Left ventricle myocardium superior (tissue), 1 donor: ENCODE measurements around the gene FGL2. TPM values are rescaled to one million over a fixed set of nuclear protein-coding genes. Genes with fewer than 3 reads are reported as not detected.
"Not testable (repeated sequence)": the region's sequence is repeated elsewhere in the genome, so short reads cannot be mapped to it uniquely, and the experiment has no call there.

Experiments
- ATAC-seq: fragments of 200-7000 bp; cut with Tn5 transposase; one replicate; pipeline ENCODE4 v1.9.1; 2020; ENCODE audit warnings: mild to moderate bottlenecking, moderate library complexity
- DNase-seq: peaks from one replicate; pipeline ENCODE4 v3.0.0-alpha.2; 2020
- intact Hi-C: fragments of 100-400 bp; cut with micrococcal nuclease; formaldehyde crosslinking; loops from one replicate; pipeline ENCODE4 v1.11.0; 2022
- long read RNA-seq: library from polyadenylated mRNA; unstranded; transcript quantifications from one replicate; pipeline ENCODE4 v2.0.0, GENCODE V29; 2021
- total RNA-seq: library from RNA; stranded (reverse); fragmentation: NEBNext Ultra II Directional; extraction: Animal tissue kit (Norgen Biotek cat#: 25700); gene quantifications from one replicate; pipeline ENCODE4 v1.2.1, GENCODE V29; 2021
- donor health status: DM: no; HTN: yes; CAD: no; lungs with severe emphysema.

Gene FGL2, protein sequence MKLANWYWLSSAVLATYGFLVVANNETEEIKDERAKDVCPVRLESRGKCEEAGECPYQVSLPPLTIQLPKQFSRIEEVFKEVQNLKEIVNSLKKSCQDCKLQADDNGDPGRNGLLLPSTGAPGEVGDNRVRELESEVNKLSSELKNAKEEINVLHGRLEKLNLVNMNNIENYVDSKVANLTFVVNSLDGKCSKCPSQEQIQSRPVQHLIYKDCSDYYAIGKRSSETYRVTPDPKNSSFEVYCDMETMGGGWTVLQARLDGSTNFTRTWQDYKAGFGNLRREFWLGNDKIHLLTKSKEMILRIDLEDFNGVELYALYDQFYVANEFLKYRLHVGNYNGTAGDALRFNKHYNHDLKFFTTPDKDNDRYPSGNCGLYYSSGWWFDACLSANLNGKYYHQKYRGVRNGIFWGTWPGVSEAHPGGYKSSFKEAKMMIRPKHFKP
- 11.9 TPM for total RNA-seq
- long read RNA-seq, full-length matches to known transcripts: 3 of 7 reads
- long read RNA-seq, partial matches to known transcripts: 0 of 7 reads
- long read RNA-seq, other reads (novel, unspliced or antisense): 4 of 7 reads

GRCh38 chr7:77199013-77199966 lies at the start of gene FGL2:
TSS of gene FGL2 (minus strand) at chr7:77199819. CDS start at chr7:77199793, 26 bp downstream.
- peak; percentile 75 for DNase-seq
- ATAC-seq: peak; percentile 97
- intact Hi-C loops: no loop called here

DNA sequence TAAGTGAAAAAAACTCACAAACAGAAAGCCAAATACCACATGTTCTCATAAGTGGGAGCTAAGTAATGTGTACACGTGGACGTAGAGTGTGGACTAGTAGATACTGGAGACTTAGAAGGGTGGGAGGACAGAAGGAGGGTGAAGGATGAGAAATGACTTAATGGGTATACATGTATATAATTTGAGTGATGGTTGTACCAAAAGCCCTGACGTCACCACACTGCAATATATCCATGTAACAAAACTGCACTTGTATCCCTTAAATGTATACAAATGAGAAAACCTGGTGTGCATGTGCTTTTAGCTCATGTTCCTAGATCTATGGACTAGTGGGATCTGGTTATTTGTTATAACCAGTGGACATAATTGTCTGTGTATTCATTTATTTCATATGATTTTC lies 48.5 kb upstream of the FGL2 start:
- ATAC-seq (no peak), DNase-seq (no peak)
- intact Hi-C loops: loop anchor here (5.0 kb wide), 1 partner anchor 79 kb away; no protein-coding TSS in a partner anchor

DNA sequence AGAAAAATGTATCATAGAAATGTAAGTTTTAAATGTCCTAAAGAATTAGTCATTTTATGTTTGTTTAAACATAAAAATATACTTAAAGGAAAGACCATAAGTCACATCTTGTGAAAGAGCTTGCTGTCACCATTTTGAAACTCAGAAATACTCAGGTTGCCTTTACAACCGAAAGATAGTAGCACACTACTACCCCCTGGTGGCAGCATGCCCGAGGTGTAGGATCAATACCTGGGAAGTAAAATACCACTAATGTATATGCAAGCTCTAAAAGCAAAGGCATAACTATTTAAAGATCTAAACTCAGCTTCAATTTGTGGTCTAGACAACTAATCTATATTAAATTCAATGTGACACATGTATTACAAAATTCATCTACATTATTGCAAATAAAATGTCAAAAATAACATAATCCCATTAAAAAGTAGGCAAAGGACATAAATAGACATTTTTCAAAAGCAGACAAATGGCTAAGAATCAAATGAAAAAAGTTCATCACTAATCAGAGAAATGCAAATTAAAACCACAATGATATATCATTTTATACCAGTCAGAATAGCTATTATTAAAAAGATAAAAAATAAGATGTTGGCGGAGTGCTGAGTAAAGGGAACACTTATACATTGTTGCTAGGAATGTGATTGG lies 47.7 kb upstream of the FGL2 start:
- intact Hi-C loops: loop anchor here (5.0 kb wide), 1 partner anchor 80 kb away; no protein-coding TSS in a partner anchor
- DNase-seq: peak; percentile 78
- peak; percentile 34 for ATAC-seq

- intact Hi-C loops: loop anchor here (5.0 kb wide), 1 partner anchor 81 kb away; no protein-coding TSS in a partner anchor
- DNase-seq: no peak
Observed at GRCh38 chr7:77246026-77246640, 46.5 kb upstream of the FGL2 start.

GRCh38 chr7:77245015-77245755 lies 45.6 kb upstream of the FGL2 start:
- DNase-seq (peak; percentile 67), ATAC-seq (peak; percentile 92)
- intact Hi-C loops: loop anchor here (5.0 kb wide), 1 partner anchor 82 kb away; no protein-coding TSS in a partner anchor

More at GRCh38 chr7:77246026-77246640, 46.5 kb upstream of the FGL2 start:
- ATAC-seq: peak; percentile 25

DNA sequence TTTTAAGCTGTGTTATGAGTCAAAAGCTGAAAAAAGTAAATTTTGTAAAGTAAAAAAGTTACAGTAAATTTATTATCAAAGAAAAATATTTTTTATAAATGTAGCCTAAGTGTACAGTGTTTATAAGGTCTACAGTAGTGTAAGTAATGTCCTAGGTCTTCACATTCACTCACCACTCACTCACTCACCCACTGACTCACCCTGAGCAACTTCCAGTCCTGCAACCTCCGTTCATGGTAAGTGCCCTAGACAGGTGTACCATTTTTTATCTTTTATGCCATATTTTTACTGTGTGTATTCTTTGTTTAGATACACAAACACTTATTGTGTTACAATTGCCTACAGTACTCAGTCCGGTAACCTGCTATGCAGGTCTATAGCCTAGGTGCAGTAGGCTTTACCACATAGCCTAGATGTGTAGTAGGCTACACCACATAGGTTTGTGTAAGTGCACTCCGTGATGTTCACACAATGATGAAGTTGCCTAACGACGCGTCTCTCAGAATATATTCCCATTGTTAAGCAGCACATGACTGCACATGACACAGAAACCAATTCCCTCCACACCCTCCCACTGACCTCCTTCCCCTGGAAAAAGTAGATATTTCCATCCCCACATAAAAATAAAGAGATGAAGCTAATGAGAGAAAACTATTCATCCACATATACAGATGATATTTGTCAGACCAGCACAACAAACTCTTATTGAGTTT lies 44.8 kb upstream of the FGL2 start:
- ATAC-seq (peak; percentile 39), DNase-seq (no peak)
- intact Hi-C loops: no loop called here

DNA sequence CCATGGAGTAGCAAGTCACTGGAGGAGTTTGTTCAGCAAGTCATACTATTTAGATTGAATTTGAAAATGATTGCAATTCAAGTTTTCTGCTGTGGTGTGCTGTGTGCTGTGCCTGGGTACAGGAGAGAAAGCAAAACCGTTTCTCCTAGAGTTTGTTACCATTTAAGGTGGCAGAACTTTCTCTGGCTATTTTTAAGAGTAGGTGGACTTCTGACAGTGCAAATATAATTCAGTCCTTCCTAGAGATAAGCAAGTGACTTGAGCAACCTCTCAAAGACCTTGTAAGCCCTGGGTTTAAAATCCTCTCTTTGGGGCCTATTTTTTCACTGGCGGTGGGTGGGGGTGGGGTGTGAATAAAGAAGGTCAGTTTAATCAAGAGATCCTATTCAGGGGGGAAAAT lies 42.9 kb upstream of the FGL2 start:
- no peak for DNase-seq
- intact Hi-C loops: no loop called here
- no peak for ATAC-seq

DNA sequence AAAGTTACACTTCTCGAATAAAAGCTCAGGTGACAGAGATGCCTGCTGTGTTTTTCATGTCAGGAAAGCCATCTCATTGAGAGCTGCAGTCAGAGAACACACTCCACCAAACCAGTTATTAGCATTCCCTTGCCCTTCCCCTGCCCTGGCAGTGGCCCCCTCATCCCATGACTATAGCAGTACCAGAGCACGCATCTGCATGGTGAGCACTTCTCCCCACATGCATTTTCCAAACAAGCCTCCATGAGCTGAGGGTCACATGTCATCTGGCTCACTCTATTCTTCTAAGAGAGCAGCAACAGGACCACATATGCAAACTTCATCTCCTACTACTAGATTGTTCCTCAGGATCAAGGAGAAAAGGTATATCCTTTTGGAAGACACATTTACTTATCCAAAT lies 42.4 kb upstream of the FGL2 start:
- ATAC-seq: peak; percentile 31
- intact Hi-C loops: no loop called here

GRCh38 chr7:77239471-77239870 lies 39.9 kb upstream of the FGL2 start:
- ATAC-seq (no peak), DNase-seq (no peak)
- intact Hi-C loops: no loop called here

More for the DNA sequence above, 42.4 kb upstream of the FGL2 start:
- peak; percentile 41 for DNase-seq

DNA sequence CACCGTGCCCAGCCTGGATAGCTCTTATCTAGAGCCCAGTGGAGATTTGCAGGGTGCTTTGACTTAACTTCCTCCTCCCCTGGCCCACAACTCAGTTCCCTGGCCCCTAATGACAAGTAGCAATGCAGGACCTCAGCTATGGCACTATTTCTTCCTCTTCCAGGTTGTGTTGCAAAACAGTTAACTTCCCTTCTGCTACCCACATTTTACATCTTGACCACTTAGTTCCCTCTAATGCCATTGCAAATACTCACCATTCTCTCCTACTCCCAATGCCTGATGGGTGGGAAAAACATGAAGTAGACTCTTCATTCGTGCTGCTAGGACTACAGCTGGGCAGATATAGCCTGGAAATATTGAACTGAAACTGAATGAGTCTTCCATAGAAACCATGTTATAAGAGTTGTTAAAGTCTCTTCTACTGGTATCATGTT lies 39.1 kb upstream of the FGL2 start:
- DNase-seq (no peak), ATAC-seq (peak; percentile 62)
- intact Hi-C loops: no loop called here

DNA sequence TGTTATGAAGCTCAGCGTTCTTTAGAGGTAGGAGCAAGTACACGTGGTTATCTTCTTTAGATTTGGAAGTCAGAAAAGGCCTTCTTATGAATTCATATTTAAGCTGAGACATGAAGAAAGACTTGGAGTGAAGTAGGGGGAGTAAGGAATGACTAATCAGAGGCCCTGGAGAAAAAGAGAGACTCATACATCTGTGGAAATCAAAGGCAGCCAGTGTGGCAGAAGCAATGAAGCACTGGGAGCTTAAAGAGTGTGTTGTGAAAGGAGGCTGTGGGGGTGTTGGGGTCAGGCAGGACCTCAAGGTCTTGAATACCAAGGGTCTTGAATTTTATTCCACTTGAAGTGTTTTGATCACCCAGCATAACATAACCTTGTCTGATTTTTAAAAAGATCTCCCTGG lies 35.7 kb upstream of the FGL2 start:
- no peak for ATAC-seq
- intact Hi-C loops: no loop called here
- DNase-seq: no peak

DNA sequence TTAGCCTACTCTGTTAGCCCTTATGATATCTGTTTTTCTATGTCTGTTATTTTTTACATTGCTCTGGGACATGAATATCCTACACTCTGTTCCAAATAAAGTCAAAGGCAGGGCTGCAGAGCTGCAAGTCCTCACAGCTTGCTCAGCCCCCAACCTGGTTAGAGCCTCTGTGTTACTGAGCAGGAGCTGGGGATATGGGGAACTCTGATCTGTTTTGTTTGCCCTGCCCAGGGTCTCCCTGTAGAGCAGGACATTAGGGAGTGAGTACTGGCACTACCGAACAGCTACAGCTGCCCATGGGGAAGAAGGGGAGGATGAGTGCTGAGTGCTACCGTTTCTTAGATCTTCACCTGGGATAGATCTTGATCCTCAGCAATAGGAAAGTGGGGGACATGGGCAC lies 32.8 kb upstream of the FGL2 start:
- DNase-seq (no peak), ATAC-seq (no peak)
- intact Hi-C loops: no loop called here

DNA sequence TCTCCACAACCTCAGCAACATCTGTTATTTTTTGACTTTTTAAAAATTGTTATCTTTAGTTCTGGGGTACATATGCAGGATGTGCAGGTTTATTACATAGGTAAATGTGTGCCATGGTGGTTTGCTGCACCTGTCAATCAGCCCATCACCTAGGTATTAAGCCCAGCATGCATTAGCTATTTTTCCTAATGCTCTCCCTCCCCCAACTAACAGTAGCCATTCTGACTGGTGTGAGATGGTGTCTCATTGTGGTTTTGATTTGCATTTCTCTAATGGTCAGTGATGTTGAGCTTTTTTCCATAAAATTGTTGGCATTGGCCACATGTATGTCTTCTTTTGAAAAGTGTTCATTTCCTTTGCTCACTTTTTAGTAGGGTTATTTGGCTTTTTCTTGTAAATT lies 29.2 kb upstream of the FGL2 start:
- intact Hi-C loops, ATAC-seq, DNase-seq: not testable (repeated sequence)

DNA sequence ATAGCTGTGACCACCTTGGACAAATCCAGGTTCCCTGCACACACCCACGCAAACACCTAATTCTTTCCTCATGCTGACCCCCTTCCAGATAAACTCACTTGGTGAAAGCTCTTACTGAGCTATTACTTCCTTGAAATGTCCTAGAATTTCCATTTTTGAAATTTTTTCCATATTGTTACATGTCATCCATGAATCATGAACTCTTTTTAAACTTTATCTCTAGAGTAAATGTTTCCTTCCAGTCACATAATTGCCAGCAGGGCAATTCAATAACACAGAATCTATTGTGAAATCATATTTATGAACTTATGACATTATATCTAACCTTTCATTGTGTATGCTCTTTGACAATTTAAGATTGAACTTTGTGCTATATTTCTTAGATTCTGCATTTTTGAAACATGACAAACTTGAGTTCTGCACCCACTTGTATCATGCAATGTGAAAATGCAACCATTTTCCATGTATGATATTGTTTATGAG lies 26.8 kb upstream of the FGL2 start:
- intact Hi-C loops: no loop called here
- ATAC-seq (no peak), DNase-seq (no peak)

DNA sequence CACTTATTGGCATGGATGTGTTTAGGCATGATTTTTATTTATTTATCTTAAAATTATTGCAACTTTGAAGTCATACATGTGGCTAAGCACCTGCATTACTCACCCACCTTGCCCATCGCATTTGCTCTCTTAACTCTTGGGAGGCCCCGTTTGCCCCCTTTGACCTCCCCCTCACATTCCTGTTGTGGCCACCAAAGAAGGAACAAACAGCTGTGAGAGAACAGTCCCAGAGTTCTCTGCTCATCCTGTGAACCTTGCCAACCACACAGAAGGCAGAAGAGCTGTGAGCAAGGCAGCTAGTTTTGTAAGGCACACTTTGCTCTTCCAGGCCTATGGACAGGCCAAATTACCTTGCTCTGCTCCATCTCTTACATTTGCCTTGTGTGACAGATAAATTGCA lies 23.6 kb upstream of the FGL2 start:
- ATAC-seq: no peak
- intact Hi-C loops: no loop called here
- no peak for DNase-seq

- intact Hi-C loops: no loop called here
- ATAC-seq: no peak
Observed at GRCh38 chr7:77222819-77223218, 23.2 kb upstream of the FGL2 start.

DNA sequence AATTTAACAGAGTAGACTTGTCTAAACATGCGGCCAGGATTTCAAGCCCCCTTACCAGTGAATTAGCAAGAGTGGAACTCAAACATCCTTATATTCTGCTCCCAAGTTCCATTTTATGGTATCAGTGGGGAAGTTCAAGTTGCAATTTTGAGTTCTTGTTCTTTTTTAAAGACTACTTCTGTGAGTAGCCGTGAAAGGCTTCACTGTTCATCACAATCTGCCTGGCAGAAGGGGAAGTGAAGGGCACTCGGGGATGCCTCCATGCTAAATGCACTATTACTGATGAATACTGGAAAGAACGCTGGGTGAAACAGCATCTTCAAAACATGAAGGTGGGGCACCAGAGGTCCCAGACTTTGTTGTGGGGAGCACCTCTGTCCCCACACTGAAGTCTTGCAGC lies 22.4 kb upstream of the FGL2 start:
- DNase-seq (no peak), ATAC-seq (peak; percentile 29)
- intact Hi-C loops: no loop called here

More at GRCh38 chr7:77222819-77223218, 23.2 kb upstream of the FGL2 start:
- DNase-seq: no peak
